Activated CD4-positive, alpha-beta T cell treated with anti-CD3 and anti-CD28 coated beads, Interleukin-2, Interleukin-4, amounts not matched to agents 100 ng/mL and 50 ng/mL, durations not matched to agents 16 hours and 8 hours (primary cell): Measurements from ENCODE around the gene C9orf152.
"Not testable (repeated sequence)": the region's sequence is repeated elsewhere in the genome, so short reads cannot be mapped to it uniquely, and the experiment has no call there.

Source experiments
- DNase-seq: peaks from one replicate; pipeline ENCODE4 v3.0.0-alpha.2; 2020; ENCODE audit warnings: low spot score

C9orf152 gene

GRCh38 chr9:110214586-110215355 is 6.8 kb upstream of the C9orf152 start:
- DNase-seq: no peak

GRCh38 chr9:110214090-110214489 is 6.1 kb upstream of the C9orf152 start:
- DNase-seq: no peak

- no peak for DNase-seq
Observed at GRCh38 chr9:110213413-110214044, 5.6 kb upstream of the C9orf152 start.

DNA sequence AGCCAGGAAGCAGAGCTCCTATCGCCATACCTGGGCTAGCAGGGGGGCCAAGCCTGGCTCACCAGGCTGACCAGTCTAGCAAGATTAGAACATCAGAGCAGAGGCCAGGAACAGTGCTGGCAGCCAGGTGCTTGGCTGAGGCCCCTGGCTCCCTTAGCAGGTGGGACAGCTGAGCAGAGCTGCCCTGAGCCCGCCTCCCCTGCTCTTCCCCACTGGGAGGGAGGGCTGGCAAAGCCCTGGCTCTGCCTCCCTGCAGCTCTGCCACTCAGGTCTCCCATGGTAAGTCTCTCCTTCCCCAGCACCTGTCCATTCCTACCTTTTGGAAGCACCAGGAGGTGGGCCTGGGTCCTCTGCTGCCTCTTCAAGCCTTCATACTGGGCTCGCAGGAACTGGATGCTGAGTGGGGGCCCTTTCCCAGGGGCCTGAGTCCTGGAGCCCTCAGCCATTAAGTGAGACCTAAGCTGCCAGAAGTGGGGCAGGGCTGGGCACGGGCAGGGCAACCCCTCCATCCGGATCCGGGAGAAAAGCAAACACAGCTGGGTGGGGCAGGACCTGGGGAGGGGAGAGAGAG is 803 bp downstream of the C9orf152 start:
- no peak for DNase-seq

GRCh38 chr9:110206389-110206788 is 1.6 kb downstream of the C9orf152 start:
- DNase-seq: no peak

DNA sequence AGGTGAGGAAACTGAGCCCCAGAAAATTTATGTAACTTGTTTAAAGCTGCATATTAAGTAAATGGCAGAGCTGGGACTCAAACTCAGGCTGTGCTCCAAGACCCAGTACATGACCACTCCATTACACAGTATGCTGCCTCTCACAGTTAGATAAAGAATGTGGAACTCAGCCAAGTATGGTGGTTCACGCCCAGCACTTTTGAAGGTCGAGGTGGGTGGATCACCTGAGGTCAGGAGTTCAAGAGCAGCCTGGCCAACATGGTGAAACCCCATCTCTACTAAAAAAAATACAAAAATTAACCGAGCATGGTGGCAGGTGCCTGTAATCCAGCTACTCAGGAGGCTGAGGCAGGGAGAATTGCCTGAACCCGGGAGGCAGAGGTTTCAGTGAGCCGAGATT is 2.3 kb downstream of the C9orf152 start:
- not testable (repeated sequence) for DNase-seq

DNA sequence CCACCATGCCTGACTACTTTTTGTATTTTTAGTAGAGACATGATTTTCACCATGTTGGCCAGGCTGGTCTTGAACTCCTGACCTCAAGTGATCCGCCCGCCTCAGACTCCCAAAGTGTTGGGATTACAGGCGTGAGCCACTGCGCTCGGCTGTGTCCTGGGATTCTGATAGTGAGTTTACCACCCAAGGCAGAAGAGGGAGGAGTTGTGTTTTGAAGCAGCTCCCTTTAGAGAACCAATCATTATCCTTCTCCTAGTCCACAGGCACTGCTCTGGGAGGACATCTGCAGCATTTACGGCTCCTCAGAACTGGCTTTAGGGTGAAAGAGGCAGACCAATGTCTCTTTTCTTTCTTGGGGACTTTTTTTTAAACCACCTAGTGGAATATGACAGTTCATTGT is 5.7 kb downstream of the C9orf152 start:
- DNase-seq: no peak

- DNase-seq: no peak
Observed at GRCh38 chr9:110199643-110200042, 8.3 kb downstream of the C9orf152 start.

- no peak for DNase-seq
Observed at GRCh38 chr9:110198357-110198756, 9.6 kb downstream of the C9orf152 start.

GRCh38 chr9:110197330-110198187 is 10.4 kb downstream of the C9orf152 start:
- DNase-seq: no peak

- DNase-seq: not testable (repeated sequence)
Observed at GRCh38 chr9:110196084-110196499, 11.9 kb downstream of the C9orf152 start.

DNA sequence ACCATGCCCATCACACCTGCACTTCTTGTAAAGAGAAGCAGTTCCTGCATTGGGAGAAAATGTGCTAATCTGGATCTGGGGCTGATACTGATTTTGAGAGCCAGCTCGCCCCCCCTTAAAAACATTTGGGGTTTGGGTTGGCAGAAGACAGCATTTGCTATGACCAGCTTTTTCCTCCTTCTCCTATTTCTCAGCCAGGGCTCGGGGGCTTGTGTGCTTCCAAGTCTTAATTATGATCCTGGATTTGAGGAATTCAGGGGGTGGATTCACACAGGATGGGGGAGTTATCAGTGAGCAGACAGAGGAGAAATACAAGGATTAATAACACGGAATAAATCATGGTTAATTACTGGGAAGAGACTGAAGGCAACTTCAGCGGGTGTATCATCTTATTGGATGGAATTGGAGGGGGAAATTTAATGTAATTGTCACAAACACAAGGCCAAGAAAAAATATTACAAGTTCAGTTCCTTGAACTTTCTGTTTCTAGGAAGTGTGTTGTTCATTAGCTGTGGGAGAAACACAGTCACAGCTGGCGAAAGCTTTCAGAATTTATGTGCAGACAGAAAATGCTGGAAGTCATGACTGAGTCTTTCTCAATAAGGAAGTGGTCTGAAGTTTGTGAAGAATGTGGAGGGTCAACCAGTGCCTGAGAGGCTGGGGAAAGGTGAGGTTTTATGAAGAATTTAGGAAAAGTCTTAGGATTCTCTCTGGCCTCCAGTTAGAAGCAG is 15.3 kb downstream of the C9orf152 start:
- DNase-seq: no peak

- no peak for DNase-seq
Observed at GRCh38 chr9:110191615-110192014, 16.3 kb downstream of the C9orf152 start.

DNA sequence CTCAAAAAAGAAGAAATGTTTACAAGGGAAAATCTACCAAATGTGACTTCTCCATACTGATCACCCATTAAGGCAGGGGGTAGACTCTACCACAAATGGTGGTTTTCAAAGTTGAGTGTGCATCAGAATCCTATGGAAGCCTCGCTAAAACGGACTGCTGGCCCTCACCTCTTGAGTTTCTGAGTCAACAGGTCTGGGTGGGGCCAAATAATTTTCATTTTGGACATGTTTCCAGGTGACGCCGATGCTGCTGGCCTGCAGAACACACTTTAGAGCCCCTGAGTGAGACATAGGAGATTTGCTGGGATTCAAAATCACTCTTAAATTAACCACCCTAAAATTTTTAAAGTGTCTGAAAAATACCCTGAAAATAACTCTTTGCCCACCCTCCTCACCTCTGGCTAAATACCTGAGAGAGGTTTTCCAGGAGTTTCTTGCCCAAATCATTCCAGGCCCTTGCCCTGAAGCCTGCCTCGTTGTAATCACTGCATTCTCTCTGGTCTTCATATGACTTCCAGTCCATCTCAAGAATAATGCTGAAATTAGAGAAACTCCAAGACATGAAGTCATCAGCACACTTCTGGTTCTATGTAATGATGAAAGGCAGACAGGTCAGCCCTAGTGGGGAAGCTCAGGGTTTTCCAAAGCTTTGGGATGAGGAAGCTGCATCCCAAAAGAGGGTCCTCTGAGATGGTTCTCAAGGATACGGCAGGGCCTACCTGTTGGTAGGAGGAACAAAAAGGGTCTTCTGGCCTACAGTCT is 18.2 kb downstream of the C9orf152 start:
- no peak for DNase-seq

DNA sequence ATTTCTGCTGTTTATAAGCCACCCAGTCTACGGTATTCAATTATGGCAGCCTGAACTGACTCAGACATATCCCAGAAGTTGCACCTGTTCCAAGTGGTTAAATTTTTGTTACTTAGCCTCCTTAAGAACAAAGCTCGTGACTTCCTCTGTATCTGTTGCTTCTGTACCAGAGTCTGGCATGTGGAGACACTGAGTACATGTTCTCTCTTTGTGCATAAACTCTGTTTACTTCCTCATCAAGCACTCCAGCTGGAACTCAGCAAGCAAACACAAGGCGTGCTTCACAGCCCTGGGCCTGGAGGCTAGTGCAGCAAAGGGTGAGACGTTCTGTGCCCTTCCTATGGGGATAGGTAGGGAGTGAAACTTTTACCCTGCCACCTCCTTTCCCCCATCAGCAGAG is 19.0 kb downstream of the C9orf152 start:
- no peak for DNase-seq

GRCh38 chr9:110188101-110188500 is 19.9 kb downstream of the C9orf152 start:
- DNase-seq: no peak

- DNase-seq: no peak
Observed at GRCh38 chr9:110187126-110187525, 20.8 kb downstream of the C9orf152 start.

DNA sequence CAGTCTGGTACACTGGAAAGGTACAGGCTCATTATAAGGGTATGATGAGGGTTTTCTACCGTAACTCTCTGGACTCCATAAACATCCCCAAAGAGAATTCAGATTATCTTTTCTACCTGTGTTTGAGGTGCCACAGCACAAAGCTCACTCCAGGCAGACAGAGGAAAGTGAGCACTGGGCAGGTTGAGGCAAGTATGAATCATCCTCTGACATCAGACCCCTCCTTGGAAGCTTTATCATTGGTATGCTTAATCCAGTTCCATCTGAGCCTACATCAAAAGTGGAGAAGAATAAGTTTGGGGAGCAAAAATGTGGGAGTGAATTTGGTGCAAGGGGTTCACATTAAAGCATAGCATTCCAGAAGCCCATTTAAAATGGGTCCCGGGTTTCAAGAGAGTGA is 21.7 kb downstream of the C9orf152 start:
- no peak for DNase-seq

GRCh38 chr9:110185806-110186205 is 22.2 kb downstream of the C9orf152 start:
- DNase-seq: no peak

- DNase-seq: peak; percentile 73
Observed at GRCh38 chr9:110183208-110184145, 24.5 kb downstream of the C9orf152 start.
